H9 (cell line): ENCODE measurements around the gene CTNNA1. TPM values are rescaled to one million over a fixed set of nuclear protein-coding genes. Genes with fewer than 3 reads are reported as not detected.

ENCODE experiments used
- DNase-seq: peaks from one replicate; pipeline ENCODE4 v3.0.0-alpha.2; 2017
- H2AFZ ChIP-seq: one replicate; pipeline ENCODE4 v1.6.1; 2013; ENCODE audit warnings: mild to moderate bottlenecking, low read length, control low read depth, moderate library complexity
- H2AK5ac ChIP-seq: 2 replicates; pipeline ENCODE4 v1.6.1; 2013; ENCODE audit warnings: low read length, control low read depth, mixed read lengths; ENCODE audit not compliant: insufficient read length
- H2BK120ac ChIP-seq: one replicate; pipeline ENCODE4 v1.6.1; 2013; ENCODE audit warnings: low read depth, mild to moderate bottlenecking, low read length, control low read depth, inconsistent platforms; ENCODE audit not compliant: poor library complexity, severe bottlenecking
- H2BK12ac ChIP-seq: 2 replicates; pipeline ENCODE4 v1.6.1; 2013; ENCODE audit warnings: low read length, control low read depth, mixed read lengths, low read depth; ENCODE audit not compliant: insufficient read length
- H2BK15ac ChIP-seq: 2 replicates; pipeline ENCODE4 v1.6.1; 2013; ENCODE audit warnings: low read depth, low read length, control low read depth
- H2BK20ac ChIP-seq: one replicate; pipeline ENCODE4 v1.6.1; 2013; ENCODE audit warnings: low read depth, mild to moderate bottlenecking, low read length, control low read depth, inconsistent platforms; ENCODE audit not compliant: poor library complexity, severe bottlenecking
- H2BK5ac ChIP-seq: 2 replicates; pipeline ENCODE4 v1.6.1; 2013; ENCODE audit warnings: low read length, control low read depth, mixed read lengths; ENCODE audit not compliant: insufficient read length
- H3K14ac ChIP-seq: 2 replicates; pipeline ENCODE4 v1.6.1; 2013; ENCODE audit warnings: low read length, control low read depth; ENCODE audit not compliant: insufficient read depth
- H3K18ac ChIP-seq: 2 replicates; pipeline ENCODE4 v1.6.1; 2013; ENCODE audit warnings: low read depth, mild to moderate bottlenecking, mixed read lengths, low read length, control low read depth; ENCODE audit not compliant: insufficient read length
- H3K23ac ChIP-seq: 2 replicates; pipeline ENCODE4 v1.6.1; 2013; ENCODE audit warnings: low read length, control low read depth, mixed read lengths, low read depth; ENCODE audit not compliant: insufficient read length
- H3K23me2 ChIP-seq: 2 replicates; pipeline ENCODE4 v1.6.1; 2013; ENCODE audit warnings: low read depth, mild to moderate bottlenecking, mixed read lengths, low read length, control low read depth; ENCODE audit not compliant: insufficient read length, poor library complexity, severe bottlenecking
- H3K27ac ChIP-seq: 2 replicates; pipeline ENCODE4 v1.5.1; 2013; ENCODE audit warnings: low read length, control low read depth, mixed read lengths, low read depth; ENCODE audit not compliant: insufficient read length
- H3K27me3 ChIP-seq: 2 replicates; pipeline ENCODE4 v1.6.1; 2013; ENCODE audit warnings: low read length, control low read depth, inconsistent platforms; ENCODE audit not compliant: insufficient read depth
- H3K4ac ChIP-seq: 2 replicates; pipeline ENCODE4 v1.6.1; 2013; ENCODE audit warnings: low read depth, mild to moderate bottlenecking, control low read depth, inconsistent platforms, low read length, moderate library complexity
- H3K4me1 ChIP-seq: 2 replicates; pipeline ENCODE4 v1.6.1; 2013; ENCODE audit warnings: low read length, control low read depth, inconsistent platforms; ENCODE audit not compliant: insufficient read depth
- H3K4me2 ChIP-seq: 2 replicates; pipeline ENCODE4 v1.6.1; 2013; ENCODE audit warnings: low read length, control low read depth, mixed read lengths; ENCODE audit not compliant: insufficient read length, insufficient read depth
- H3K56ac ChIP-seq: 2 replicates; pipeline ENCODE4 v1.6.1; 2013; ENCODE audit warnings: low read depth, mild to moderate bottlenecking, mixed read lengths, low read length, control low read depth; ENCODE audit not compliant: insufficient read length
- H3K79me1 ChIP-seq: 2 replicates; pipeline ENCODE4 v1.6.1; 2013; ENCODE audit warnings: low read depth, mild to moderate bottlenecking, moderate library complexity, low read length, control low read depth, inconsistent platforms; ENCODE audit not compliant: insufficient read depth, poor library complexity, severe bottlenecking
- H3K79me2 ChIP-seq: 2 replicates; pipeline ENCODE4 v1.6.1; 2013; ENCODE audit warnings: low read length, control low read depth, inconsistent platforms; ENCODE audit not compliant: insufficient read depth
- H3K9ac ChIP-seq: 2 replicates; pipeline ENCODE4 v1.6.1; 2013; ENCODE audit warnings: low read length, control low read depth, mixed read lengths; ENCODE audit not compliant: insufficient read length; ENCODE audit errors: extremely low read depth
- H3K9me3 ChIP-seq: one replicate; pipeline ENCODE4 v1.6.1; 2013; ENCODE audit warnings: low read depth, low read length, inconsistent platforms; ENCODE audit not compliant: control insufficient read depth
- H3T11ph ChIP-seq: one replicate; pipeline ENCODE4 v1.6.1; 2013; ENCODE audit warnings: mild to moderate bottlenecking, low read length, control low read depth, inconsistent platforms
- H4K20me1 ChIP-seq: one replicate; pipeline ENCODE4 v1.6.1; 2013; ENCODE audit not compliant: control insufficient read depth, insufficient read length, insufficient read depth
- H4K5ac ChIP-seq: 2 replicates; pipeline ENCODE4 v1.6.1; 2013; ENCODE audit warnings: low read depth, mild to moderate bottlenecking, mixed read lengths, low read length, control low read depth; ENCODE audit not compliant: insufficient read length
- H4K8ac ChIP-seq: replicated peaks from 2 replicates; pipeline ENCODE4 v1.6.1; 2013; ENCODE audit warnings: low read length, control low read depth, mixed read lengths, low read depth; ENCODE audit not compliant: insufficient read length
- H4K91ac ChIP-seq: 2 replicates; pipeline ENCODE4 v1.6.1; 2013; ENCODE audit warnings: low read depth, mild to moderate bottlenecking, moderate library complexity, mixed read lengths, low read length, control low read depth; ENCODE audit not compliant: insufficient read length
- H3K27ac Mint-ChIP-seq, 3 experiments: 2 replicates in 2 of 3; 3 replicates in 1 of 3; pipeline ENCODE4 v1.8.0; 2020 to 2021; ENCODE audit warnings: mixed read lengths in 3 of 3, mild to moderate bottlenecking in 1 of 3, moderate library complexity in 1 of 3
- H3K27me3 Mint-ChIP-seq: 2 replicates; pipeline ENCODE4 v1.8.0; 2021; ENCODE audit warnings: low read depth, mild to moderate bottlenecking, moderate library complexity, mixed read lengths
- H3K36me3 Mint-ChIP-seq, 3 experiments: 2 replicates in 2 of 3; 3 replicates in 1 of 3; pipeline ENCODE4 v1.8.0; 2020 to 2021; ENCODE audit warnings: low read depth in 3 of 3, mixed read lengths in 3 of 3; ENCODE audit not compliant: insufficient read depth in 1 of 3
- H3K4me1 Mint-ChIP-seq, 2 experiments: 2 replicates each; pipeline ENCODE4 v1.8.0; 2020; ENCODE audit warnings: mixed read lengths in 2 of 2
- H3K4me3 Mint-ChIP-seq, 2 experiments: 2 replicates in 1 of 2; 3 replicates in 1 of 2; pipeline ENCODE4 v1.8.0; 2020 to 2021; ENCODE audit warnings: mild to moderate bottlenecking in 2 of 2, mixed read lengths in 2 of 2, moderate library complexity in 1 of 2
- H3K9me3 Mint-ChIP-seq, 2 experiments: 2 replicates in 1 of 2; 3 replicates in 1 of 2; pipeline ENCODE4 v1.8.0; 2020; ENCODE audit warnings: mild to moderate bottlenecking in 2 of 2, mixed read lengths in 2 of 2, moderate library complexity in 1 of 2
- CTCF ChIP-seq: fragments of 200-600 bp; sonication (generic); conservative IDR thresholded peaks from 3 replicates; pipeline ENCODE4 v1.8.0; 2021; ENCODE audit warnings: antibody characterized with exemption, mild to moderate bottlenecking
- WGBS: extraction: QIAGEN DNeasy Blood & Tissue Kit; methylation state at CpG from one replicate; pipeline ENCODE4 v1.1.7; 2013; ENCODE audit warnings: missing lambda C conversion rate, low lambda C conversion rate, mixed read lengths; ENCODE audit not compliant: insufficient read length; ENCODE audit errors: extremely low coverage; 5-methylcytosine and 5-hydroxymethylcytosine counted together
- total RNA-seq: library from RNA; stranded (reverse); gene quantifications from 2 replicates; pipeline ENCODE4 v1.2.1, GENCODE V29; 2021

The CTNNA1 gene
- total RNA-seq, 1 experiment from 2014 or later: 354 TPM

- Histone ChIP-seq H3K79me1 (peaks cover 2% of the 10 kb centered on the region), H3K79me2 (peaks cover 31% of the 10 kb centered on the region; the same call in 1 of the 2 replicates), H3K9ac (no peak overlapping the region), H2BK5ac (no peak overlapping the region), H2BK120ac (no peak overlapping the region), H4K91ac (no peak overlapping the region), H3K23me2 (no peaks in the 10 kb centered on the region), H3K23ac (no peak overlapping the region), H3K9me3 (no peaks in the 10 kb centered on the region), H3K14ac (no peak overlapping the region), H2AK5ac (no peak overlapping the region), H3K18ac (no peak overlapping the region), H3K4me2 (no peak overlapping the region), H4K20me1 (peaks cover 3% of the 10 kb centered on the region), H2BK20ac (no peak overlapping the region), H3K27me3 (no peaks in the 10 kb centered on the region), H4K5ac (no peak overlapping the region), H3T11ph (no peak overlapping the region), H3K4me1 (no peaks in the 10 kb centered on the region; the same call in 1 of the 2 replicates), H3K56ac (no peak overlapping the region), H3K27ac (no peak overlapping the region), H2BK12ac (no peak overlapping the region), H3K4ac (no peak overlapping the region), H2BK15ac (no peak overlapping the region), H2AFZ (no peak overlapping the region), H4K8ac (no peak overlapping the region)
- no peak overlapping the region for H3K4me3 Mint-ChIP-seq
- peaks cover 1% of the 10 kb centered on the region in 2 experiments; a peak in 4 of 5 replicates for H3K9me3 Mint-ChIP-seq
- H3K27ac Mint-ChIP-seq: peak overlapping the region in 1 of 3 experiments; percentile 52; a peak in 1 of 7 replicates
- no peak for TF ChIP-seq CTCF
- peaks cover 19 to 24% (median 24%) of the 10 kb centered on the region in 3 experiments for H3K36me3 Mint-ChIP-seq
- no peaks in the 10 kb centered on the region for H3K27me3 Mint-ChIP-seq
- DNase-seq: no peak
- WGBS: no CpG with 5 or more reads among the region's 1 CpG
- peaks cover 44 to 50% of the 10 kb centered on the region in 2 experiments for H3K4me1 Mint-ChIP-seq
These were observed 17.8 kb downstream of the CTNNA1 start for GRCh38 chr5:138770977-138771376.
